Vagina (tissue), 2 donors: ENCODE measurements around the gene PTPRF. TPM values are rescaled to one million over a fixed set of nuclear protein-coding genes. Genes with fewer than 3 reads are reported as not detected.
A peak's percentile ranks its signal among the peaks of the same experiment; 100 is the strongest.

Experiments used
- DNase-seq, 2 donors: peaks; one replicate each; pipeline ENCODE4 v3.0.0-alpha.2; 2017; ENCODE audit errors: extremely low spot score in 2 of 2
- H3K27ac ChIP-seq: fragments of 200-600 bp; sonication (generic); one replicate; pipeline ENCODE4 v1.5.1; 2019
- H3K27me3 ChIP-seq: fragments of 200-600 bp; sonication (generic); one replicate; pipeline ENCODE4 v1.5.1; 2019
- H3K36me3 ChIP-seq, 2 donors: fragments of 200-600 bp; sonication (generic); one replicate each; pipeline ENCODE4 v1.5.1; 2017 to 2019
- H3K4me1 ChIP-seq: fragments of 200-600 bp; sonication (generic); one replicate; pipeline ENCODE4 v1.5.1; 2019
- H3K4me3 ChIP-seq, 2 donors: fragments of 200-600 bp; sonication (generic); 1 replicate in 1 of 2; 2 replicates in 1 of 2; pipeline ENCODE4 v1.5.1; 2016 to 2019
- H3K9me3 ChIP-seq: fragments of 200-600 bp; sonication (generic); one replicate; pipeline ENCODE4 v1.5.1; 2019
- POLR2A ChIP-seq, 2 donors: fragments of 450-650 bp; IDR thresholded peaks; one replicate each; pipeline ENCODE4 v1.6.1; 2017; ENCODE audit warnings: antibody characterized with exemption in 2 of 2, mild to moderate bottlenecking in 2 of 2, moderate library complexity in 2 of 2
- POLR2AphosphoS5 ChIP-seq, 2 donors: sonication (generic); formaldehyde crosslinking; IDR thresholded peaks; one replicate each; pipeline ENCODE4 v1.9.0; 2017; ENCODE audit warnings: antibody characterized with exemption in 2 of 2, mild to moderate bottlenecking in 2 of 2, low read depth in 1 of 2; ENCODE audit not compliant: insufficient read depth in 1 of 2
- intact Hi-C: fragments of 100-400 bp; cut with DNase I; formaldehyde crosslinking; loops from one replicate; pipeline ENCODE4 v1.15.1; 2023
- total RNA-seq: library from RNA; depleted of rRNA; stranded (reverse); fragments of >200 nt; gene quantifications from one replicate; pipeline ENCODE4 v1.2.3, GENCODE V29; 2016
- TF ChIP-seq, protein P1 (sequence below), 3 experiments: fragments of 450-650 bp in 2 of 3; fragments of 200-600 bp in 1 of 3; sonication (generic) in 1 of 3; IDR thresholded peaks; one replicate each; pipeline ENCODE4 v1.5.1; 2017 to 2019; ENCODE audit warnings: antibody characterized with exemption in 3 of 3, mild to moderate bottlenecking in 2 of 3, moderate library complexity in 2 of 3

The PTPRF gene
- total RNA-seq, 1 donor from 2014 or later, result 139 TPM

DNA sequence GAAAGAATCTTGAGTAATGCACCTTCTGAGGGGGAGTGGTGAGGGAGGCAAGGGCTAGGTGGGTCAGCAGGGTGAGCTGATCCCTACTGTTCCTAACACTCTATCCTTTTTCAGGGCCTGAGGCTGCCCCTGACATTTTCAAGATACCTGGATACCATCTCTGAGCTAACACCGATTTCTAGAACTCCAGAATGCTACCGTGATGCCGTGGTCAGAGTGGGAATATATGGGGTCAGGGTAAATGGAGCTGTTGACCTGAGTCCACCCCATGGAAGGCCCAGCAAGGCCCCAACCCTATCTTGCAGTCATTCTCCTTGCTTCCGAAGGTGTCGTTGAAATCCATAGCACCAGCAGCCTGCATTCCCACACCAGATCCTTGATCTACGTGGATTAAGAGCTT lies 18.0 kb upstream of the PTPRF start:
- H3K27me3 ChIP-seq, result no peaks in the 10 kb centered on the region
- H3K4me3 ChIP-seq, result no peak overlapping the region
- peak in 1 of 2 donors; percentile 54 for DNase-seq
- no peaks in the 10 kb centered on the region for H3K36me3 ChIP-seq
- TF ChIP-seq POLR2AphosphoS5 (IDR thresholded peaks at IDR 0.05; ENCODE audit: insufficient read depth in 1 of 2, low read depth in 1 of 2) (no peak), POLR2A (IDR thresholded peaks at IDR 0.05) (no peak)
- TF ChIP-seq, protein P1, sequence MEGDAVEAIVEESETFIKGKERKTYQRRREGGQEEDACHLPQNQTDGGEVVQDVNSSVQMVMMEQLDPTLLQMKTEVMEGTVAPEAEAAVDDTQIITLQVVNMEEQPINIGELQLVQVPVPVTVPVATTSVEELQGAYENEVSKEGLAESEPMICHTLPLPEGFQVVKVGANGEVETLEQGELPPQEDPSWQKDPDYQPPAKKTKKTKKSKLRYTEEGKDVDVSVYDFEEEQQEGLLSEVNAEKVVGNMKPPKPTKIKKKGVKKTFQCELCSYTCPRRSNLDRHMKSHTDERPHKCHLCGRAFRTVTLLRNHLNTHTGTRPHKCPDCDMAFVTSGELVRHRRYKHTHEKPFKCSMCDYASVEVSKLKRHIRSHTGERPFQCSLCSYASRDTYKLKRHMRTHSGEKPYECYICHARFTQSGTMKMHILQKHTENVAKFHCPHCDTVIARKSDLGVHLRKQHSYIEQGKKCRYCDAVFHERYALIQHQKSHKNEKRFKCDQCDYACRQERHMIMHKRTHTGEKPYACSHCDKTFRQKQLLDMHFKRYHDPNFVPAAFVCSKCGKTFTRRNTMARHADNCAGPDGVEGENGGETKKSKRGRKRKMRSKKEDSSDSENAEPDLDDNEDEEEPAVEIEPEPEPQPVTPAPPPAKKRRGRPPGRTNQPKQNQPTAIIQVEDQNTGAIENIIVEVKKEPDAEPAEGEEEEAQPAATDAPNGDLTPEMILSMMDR (IDR thresholded peaks at IDR 0.05), result no peak
- no peaks in the 10 kb centered on the region for H3K9me3 ChIP-seq
- H3K27ac ChIP-seq, result no peak overlapping the region
- intact Hi-C loops, result no loop called here
- no peaks in the 10 kb centered on the region for H3K4me1 ChIP-seq

DNA sequence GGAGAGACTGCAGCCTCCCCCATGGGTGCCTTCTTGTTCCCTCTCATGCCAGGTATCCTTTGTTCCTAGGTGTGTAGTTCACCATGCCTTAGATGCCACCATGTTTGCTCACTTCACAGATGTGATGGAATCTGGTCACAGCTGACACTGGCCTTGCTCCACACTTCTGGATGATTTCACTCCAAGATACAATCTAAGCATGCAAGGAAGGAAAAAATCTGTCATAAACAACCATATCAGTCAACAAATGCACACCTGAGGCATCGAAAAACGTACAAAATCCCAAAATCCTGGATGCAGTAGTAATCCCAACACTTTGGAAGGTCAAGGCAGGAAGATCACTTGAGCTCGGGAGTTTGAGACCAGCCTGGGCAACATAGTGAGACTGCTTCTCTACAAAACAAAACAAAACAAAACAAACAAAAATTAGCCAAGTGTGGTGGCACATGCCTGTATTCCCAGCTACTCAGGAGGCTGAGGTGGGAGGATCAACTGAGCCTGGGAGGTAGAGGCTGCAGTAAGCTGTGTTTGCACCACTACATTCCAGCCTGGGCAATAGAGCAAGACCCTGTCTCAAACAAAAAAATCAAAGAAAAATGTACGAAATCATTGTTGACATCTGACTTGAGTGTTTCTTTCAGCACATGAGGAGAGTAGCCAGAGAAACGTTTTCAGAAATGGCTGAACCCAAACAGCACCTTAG lies 17.1 kb upstream of the PTPRF start:
- Histone ChIP-seq H3K4me3 (no peak overlapping the region), H3K4me1 (no peaks in the 10 kb centered on the region), H3K9me3 (no peaks in the 10 kb centered on the region), H3K36me3 (no peaks in the 10 kb centered on the region), H3K27me3 (no peaks in the 10 kb centered on the region), H3K27ac (no peak overlapping the region)
- no peak for DNase-seq
- intact Hi-C loops, result no loop called here
- TF ChIP-seq POLR2A (IDR thresholded peaks at IDR 0.05), result no peak
- TF ChIP-seq POLR2AphosphoS5 (IDR thresholded peaks at IDR 0.05; ENCODE audit: insufficient read depth in 1 of 2, low read depth in 1 of 2), result no peak
- TF ChIP-seq, protein P1 (IDR thresholded peaks at IDR 0.05), result no peak

DNA sequence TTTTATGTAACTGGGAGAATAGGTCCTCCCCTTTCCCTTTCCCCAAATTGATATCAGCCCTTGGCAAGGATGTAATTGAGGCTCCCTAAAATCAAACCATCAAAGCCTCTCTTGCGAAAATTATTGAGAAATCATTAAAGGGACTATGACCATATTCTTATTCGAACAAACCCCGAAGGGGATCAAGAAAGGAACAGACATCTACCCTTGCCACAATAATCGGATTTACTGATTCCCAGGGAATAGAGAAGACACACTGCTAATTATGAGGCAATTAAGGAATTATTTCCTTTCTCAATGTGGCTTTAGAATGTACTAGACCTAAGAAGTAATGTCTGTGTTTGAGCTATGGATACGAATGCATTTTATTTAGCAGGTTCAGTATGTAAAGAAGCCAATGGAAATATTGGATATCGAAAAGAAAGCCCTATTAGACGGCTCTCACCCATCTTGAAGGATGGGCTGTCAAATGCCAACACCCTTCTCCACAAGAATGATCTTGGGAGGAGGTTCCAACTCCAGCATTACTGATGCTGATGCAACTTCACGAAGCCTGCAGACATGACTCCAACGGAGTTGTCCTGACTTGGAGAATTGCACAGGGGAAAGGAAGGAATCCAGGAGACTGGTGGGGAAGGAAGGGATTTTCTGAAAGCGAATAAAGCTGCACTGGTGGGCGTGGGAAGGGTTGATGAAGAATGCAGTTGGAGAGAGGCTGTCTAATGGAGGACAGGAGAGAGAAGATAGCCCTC lies 11.6 kb upstream of the PTPRF start:
- no peak overlapping the region for H3K27ac ChIP-seq
- no peaks in the 10 kb centered on the region for H3K36me3 ChIP-seq
- H3K27me3 ChIP-seq, result no peaks in the 10 kb centered on the region
- intact Hi-C loops, result no loop called here
- no peak overlapping the region for H3K4me3 ChIP-seq
- no peaks in the 10 kb centered on the region for H3K9me3 ChIP-seq
- no peak for TF ChIP-seq POLR2A (IDR thresholded peaks at IDR 0.05)
- no peak for TF ChIP-seq POLR2AphosphoS5 (IDR thresholded peaks at IDR 0.05; ENCODE audit: insufficient read depth in 1 of 2, low read depth in 1 of 2)
- TF ChIP-seq, protein P1 (IDR thresholded peaks at IDR 0.05), result no peak
- DNase-seq, result no peak
- H3K4me1 ChIP-seq, result no peaks in the 10 kb centered on the region

DNA sequence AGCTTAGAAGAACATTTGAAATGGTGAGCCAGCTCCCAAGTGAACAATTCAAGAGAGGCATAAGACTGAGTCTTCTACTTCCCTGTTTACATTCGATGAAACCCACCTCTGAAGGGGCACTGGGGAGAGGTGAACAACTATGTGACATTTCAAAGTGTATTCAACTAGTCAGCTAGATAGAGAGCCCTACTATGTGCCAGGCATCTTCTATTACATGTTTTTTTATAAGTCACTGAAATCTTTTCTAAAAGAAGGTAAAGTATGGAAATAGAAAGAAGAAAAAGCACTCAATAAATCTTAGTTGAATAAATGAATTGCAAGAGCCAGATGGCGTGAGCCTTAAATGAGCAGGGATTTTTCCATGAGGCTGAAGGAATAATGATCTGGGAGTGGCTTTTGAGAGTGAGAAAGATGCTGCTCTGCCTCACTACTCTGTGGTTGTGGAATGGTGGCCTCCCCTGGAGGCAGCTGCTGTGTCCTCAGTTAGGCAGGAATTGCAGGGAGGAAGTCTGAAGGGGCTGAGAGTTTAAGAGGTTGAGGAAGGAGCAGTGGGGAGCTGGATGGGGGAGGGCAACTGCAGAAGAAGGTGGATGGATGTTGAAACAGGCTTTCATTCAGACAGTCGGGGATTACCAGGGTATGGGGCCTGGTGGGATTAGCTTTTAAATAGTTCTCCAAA lies 10.4 kb upstream of the PTPRF start:
- no peak for TF ChIP-seq POLR2A (IDR thresholded peaks at IDR 0.05)
- TF ChIP-seq, protein P1 (IDR thresholded peaks at IDR 0.05), result no peak
- no peak for TF ChIP-seq POLR2AphosphoS5 (IDR thresholded peaks at IDR 0.05; ENCODE audit: insufficient read depth in 1 of 2, low read depth in 1 of 2)
- Histone ChIP-seq H3K27me3 (no peaks in the 10 kb centered on the region), H3K9me3 (no peaks in the 10 kb centered on the region), H3K36me3 (no peaks in the 10 kb centered on the region), H3K27ac (no peak overlapping the region), H3K4me3 (no peak overlapping the region), H3K4me1 (no peaks in the 10 kb centered on the region)
- no peak for DNase-seq
- intact Hi-C loops, result no loop called here
